Natural killer cell (primary cell): ENCODE data around the gene EYS. TPM values are rescaled to one million over a fixed set of nuclear protein-coding genes. Genes with fewer than 3 reads are reported as not detected.

ENCODE experiments used
- ATAC-seq, 3 donors: fragments of 150-1000 bp in 2 of 3; fragments of 200-7000 bp in 1 of 3; cut with Tn5 transposase; 1 replicate in 1 of 3; 2 replicates in 2 of 3; pipeline ENCODE4 v1.10.0; 2021; ENCODE audit warnings: mild to moderate bottlenecking in 2 of 3, moderate library complexity in 2 of 3
- DNase-seq, 2 donors: peaks; one replicate each; pipeline versions ENCODE4 v3.0.0 to v3.0.0-alpha.2; 2013 to 2021; ENCODE audit warnings: mixed read lengths in 1 of 2
- H3K27ac ChIP-seq: one replicate; pipeline ENCODE4 v1.5.1; 2013; ENCODE audit warnings: mild to moderate bottlenecking, low read length
- H3K27me3 ChIP-seq: one replicate; pipeline ENCODE4 v1.6.1; 2013; ENCODE audit warnings: low read length; ENCODE audit not compliant: control insufficient read depth, insufficient read depth
- H3K36me3 ChIP-seq: one replicate; pipeline ENCODE4 v1.6.1; 2013; ENCODE audit warnings: low read length; ENCODE audit not compliant: control insufficient read depth, insufficient read depth
- H3K4me1 ChIP-seq: one replicate; pipeline ENCODE4 v1.6.1; 2013; ENCODE audit warnings: low read length; ENCODE audit not compliant: control insufficient read depth, insufficient read depth
- H3K4me3 ChIP-seq: one replicate; pipeline ENCODE4 v1.5.1; 2013; ENCODE audit warnings: low read length
- H3K9me3 ChIP-seq: one replicate; pipeline ENCODE4 v1.6.1; 2013; ENCODE audit warnings: low read length; ENCODE audit not compliant: control insufficient read depth, insufficient read depth
- H3K27ac Mint-ChIP-seq, 2 donors: one replicate each; pipeline ENCODE4 v1.8.0; 2022; ENCODE audit warnings: mild to moderate bottlenecking in 2 of 2, mixed read lengths in 2 of 2, moderate library complexity in 1 of 2
- H3K27me3 Mint-ChIP-seq, 2 donors: one replicate each; pipeline ENCODE4 v1.8.0; 2022; ENCODE audit warnings: low read depth in 2 of 2, mixed read lengths in 2 of 2
- H3K36me3 Mint-ChIP-seq: one replicate; pipeline ENCODE4 v1.8.0; 2022; ENCODE audit warnings: mixed read lengths
- H3K4me1 Mint-ChIP-seq, 2 donors: one replicate each; pipeline ENCODE4 v1.8.0; 2022; ENCODE audit warnings: mixed read lengths in 2 of 2
- H3K4me3 Mint-ChIP-seq: one replicate; pipeline ENCODE4 v1.8.0; 2022; ENCODE audit warnings: mild to moderate bottlenecking, moderate library complexity, mixed read lengths
- H3K9me3 Mint-ChIP-seq, 2 donors: one replicate each; pipeline ENCODE4 v1.8.0; 2022; ENCODE audit warnings: mixed read lengths in 2 of 2
- WGBS: methylation state at CpG from one replicate; pipeline ENCODE4 v1.1.7; 2013; ENCODE audit warnings: missing lambda C conversion rate; ENCODE audit not compliant: insufficient coverage; 5-methylcytosine and 5-hydroxymethylcytosine counted together
- intact Hi-C: fragments of 100-400 bp; cut with micrococcal nuclease; formaldehyde crosslinking; loops from one replicate; pipeline ENCODE4 v1.14.2; 2022
- total RNA-seq, 4 donors: library from RNA; stranded (reverse); fragments of 120-200 nt in 1 of 4; gene quantifications; one replicate each; pipeline versions ENCODE4 v1.2.3 to v1.2.4, GENCODE V29; 2013 to 2022
- TF ChIP-seq, protein P1 (sequence below): fragments of 200-600 bp; IDR thresholded peaks from one replicate; pipeline ENCODE4 v1.8.0; 2022; ENCODE audit warnings: antibody characterized with exemption

The EYS gene
- total RNA-seq, 3 donors from 2014 or later (not counting 1 experiment from before 2014, with no cell fraction given), result 0.55 TPM; not detected in 2

DNA sequence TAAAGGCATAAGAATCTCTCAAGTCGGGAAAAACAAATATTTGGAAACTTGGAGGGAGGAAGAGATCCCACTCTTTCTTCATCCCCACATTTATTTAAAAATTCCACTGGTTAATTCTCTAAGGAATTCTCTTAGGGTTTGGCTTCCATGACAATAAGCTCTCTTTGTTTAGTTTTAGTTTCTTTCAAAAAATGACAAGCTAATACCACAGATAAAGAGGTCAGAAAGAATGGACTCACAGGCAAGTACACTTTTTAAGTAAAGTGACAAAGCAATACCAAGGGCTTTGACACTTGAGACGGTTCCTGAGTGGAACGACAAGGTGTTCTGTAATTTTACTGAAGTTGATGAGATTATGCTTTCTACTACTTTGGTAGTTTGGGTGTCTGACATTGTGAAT, 1199.4 kb downstream of the EYS start:
- no peak overlapping the region for H3K4me3 Mint-ChIP-seq
- H3K4me3 ChIP-seq, result no peak overlapping the region
- no peaks in the 10 kb centered on the region for H3K36me3 ChIP-seq
- H3K27ac Mint-ChIP-seq, result no peak overlapping the region
- H3K36me3 Mint-ChIP-seq, result no peaks in the 10 kb centered on the region
- intact Hi-C loops, result no loop called here
- DNase-seq (no peak), ATAC-seq (no peak)
- H3K4me1 ChIP-seq, result no peaks in the 10 kb centered on the region
- H3K4me1 Mint-ChIP-seq, result no peaks in the 10 kb centered on the region
- H3K9me3 ChIP-seq, result no peaks in the 10 kb centered on the region
- no peaks in the 10 kb centered on the region for H3K27me3 ChIP-seq
- no peak overlapping the region for H3K27ac ChIP-seq
- H3K9me3 Mint-ChIP-seq, result peaks cover 9 to 22% of the 10 kb centered on the region in 2 donors
- H3K27me3 Mint-ChIP-seq, result no peaks in the 10 kb centered on the region
- 91% methylated on average over 2 of the region's 3 CpGs for WGBS
- TF ChIP-seq, protein P1, sequence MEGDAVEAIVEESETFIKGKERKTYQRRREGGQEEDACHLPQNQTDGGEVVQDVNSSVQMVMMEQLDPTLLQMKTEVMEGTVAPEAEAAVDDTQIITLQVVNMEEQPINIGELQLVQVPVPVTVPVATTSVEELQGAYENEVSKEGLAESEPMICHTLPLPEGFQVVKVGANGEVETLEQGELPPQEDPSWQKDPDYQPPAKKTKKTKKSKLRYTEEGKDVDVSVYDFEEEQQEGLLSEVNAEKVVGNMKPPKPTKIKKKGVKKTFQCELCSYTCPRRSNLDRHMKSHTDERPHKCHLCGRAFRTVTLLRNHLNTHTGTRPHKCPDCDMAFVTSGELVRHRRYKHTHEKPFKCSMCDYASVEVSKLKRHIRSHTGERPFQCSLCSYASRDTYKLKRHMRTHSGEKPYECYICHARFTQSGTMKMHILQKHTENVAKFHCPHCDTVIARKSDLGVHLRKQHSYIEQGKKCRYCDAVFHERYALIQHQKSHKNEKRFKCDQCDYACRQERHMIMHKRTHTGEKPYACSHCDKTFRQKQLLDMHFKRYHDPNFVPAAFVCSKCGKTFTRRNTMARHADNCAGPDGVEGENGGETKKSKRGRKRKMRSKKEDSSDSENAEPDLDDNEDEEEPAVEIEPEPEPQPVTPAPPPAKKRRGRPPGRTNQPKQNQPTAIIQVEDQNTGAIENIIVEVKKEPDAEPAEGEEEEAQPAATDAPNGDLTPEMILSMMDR, result no peak

DNA sequence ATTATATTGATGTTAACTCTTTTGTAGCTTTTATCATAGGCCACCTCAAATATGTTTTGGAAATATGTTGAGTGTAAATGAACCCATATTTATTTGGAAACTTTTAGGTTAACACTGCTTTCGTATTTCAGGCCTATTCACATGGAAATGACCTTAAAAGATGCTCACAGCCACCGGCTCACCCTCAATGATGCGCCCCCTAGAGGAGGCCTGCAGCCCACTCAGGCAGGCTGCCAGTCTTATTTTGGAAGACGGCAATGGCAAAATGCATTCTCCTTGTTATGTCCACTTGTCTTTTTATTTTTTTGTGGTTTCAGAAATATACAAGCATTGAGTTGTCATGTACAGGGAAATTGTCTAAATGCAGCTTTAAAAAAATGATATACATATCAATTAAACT, 1201.7 kb downstream of the EYS start:
- H3K9me3 Mint-ChIP-seq, result peaks cover 5 to 14% of the 10 kb centered on the region in 2 donors
- no peak overlapping the region for H3K4me3 Mint-ChIP-seq
- no peaks in the 10 kb centered on the region for H3K36me3 ChIP-seq
- H3K4me1 Mint-ChIP-seq, result no peaks in the 10 kb centered on the region
- H3K27me3 ChIP-seq, result no peaks in the 10 kb centered on the region
- H3K4me1 ChIP-seq, result no peaks in the 10 kb centered on the region
- intact Hi-C loops, result no loop called here
- DNase-seq, result no peak
- H3K4me3 ChIP-seq, result no peak overlapping the region
- H3K27ac Mint-ChIP-seq, result no peak overlapping the region
- WGBS, result 74% methylated on average over 4 of the region's 4 CpGs
- ATAC-seq, result no peak
- TF ChIP-seq, protein P1, result no peak
- no peak overlapping the region for H3K27ac ChIP-seq
- no peaks in the 10 kb centered on the region for H3K36me3 Mint-ChIP-seq
- no peaks in the 10 kb centered on the region for H3K27me3 Mint-ChIP-seq
- H3K9me3 ChIP-seq, result peaks cover 3% of the 10 kb centered on the region

DNA sequence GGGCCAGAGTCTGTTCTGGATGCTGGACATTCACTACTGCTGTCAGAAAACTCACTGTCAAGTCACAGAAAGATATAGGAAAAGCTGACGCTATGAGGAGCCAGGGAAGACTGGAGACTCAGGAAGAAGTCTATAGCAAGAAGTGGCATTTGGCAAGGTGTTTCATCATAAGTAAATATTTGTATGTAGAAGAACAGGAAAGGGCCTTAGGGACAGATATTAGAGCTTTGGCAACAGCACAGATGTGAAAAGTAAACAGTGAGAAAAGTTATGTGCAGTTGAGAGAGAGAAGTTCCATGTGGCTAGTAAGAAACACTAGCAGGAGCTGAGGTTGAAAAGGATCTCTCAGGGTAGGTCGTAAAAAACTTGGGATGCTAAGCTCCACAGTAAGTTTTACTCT, 1202.5 kb downstream of the EYS start:
- intact Hi-C loops, result no loop called here
- Histone ChIP-seq H3K9me3 (peaks cover 3% of the 10 kb centered on the region), H3K27me3 (no peaks in the 10 kb centered on the region), H3K27ac (no peak overlapping the region), H3K4me1 (no peaks in the 10 kb centered on the region), H3K4me3 (no peak overlapping the region), H3K36me3 (no peaks in the 10 kb centered on the region)
- Mint-ChIP-seq H3K4me3 (no peak overlapping the region), H3K27me3 (no peaks in the 10 kb centered on the region), H3K4me1 (no peaks in the 10 kb centered on the region), H3K9me3 (peaks cover 5 to 15% of the 10 kb centered on the region in 2 donors), H3K36me3 (no peaks in the 10 kb centered on the region), H3K27ac (no peak overlapping the region)
- DNase-seq, result no peak
- 82% methylated on average over 2 of the region's 2 CpGs for WGBS
- ATAC-seq, result no peak
- TF ChIP-seq, protein P1, result no peak

GRCh38 chr6:64502801-64503200, 1204.2 kb downstream of the EYS start:
- ATAC-seq, result no peak
- TF ChIP-seq, protein P1, result no peak
- Mint-ChIP-seq H3K36me3 (no peaks in the 10 kb centered on the region), H3K4me1 (no peaks in the 10 kb centered on the region), H3K27me3 (no peaks in the 10 kb centered on the region), H3K9me3 (peaks cover 12 to 18% of the 10 kb centered on the region in 2 donors), H3K27ac (no peak overlapping the region), H3K4me3 (no peak overlapping the region)
- no peaks in the 10 kb centered on the region for H3K27me3 ChIP-seq
- intact Hi-C loops, result no loop called here
- H3K36me3 ChIP-seq, result no peaks in the 10 kb centered on the region
- peaks cover 3% of the 10 kb centered on the region for H3K9me3 ChIP-seq
- no peak overlapping the region for H3K4me3 ChIP-seq
- H3K27ac ChIP-seq, result no peak overlapping the region
- no peak for DNase-seq
- 17% methylated on average over 1 of the region's 2 CpGs for WGBS
- no peaks in the 10 kb centered on the region for H3K4me1 ChIP-seq
